ENCODE measurements around the gene CMTM8.

Gene CMTM8

GRCh38 chr3:32280262-32280910, 41.9 kb downstream of the CMTM8 start:
- DNase-seq, result no peak

- DNase-seq, result no peak
These were observed 43.2 kb downstream of the CMTM8 start for GRCh38 chr3:32281570-32282106.

GRCh38 chr3:32282578-32283154, 44.2 kb downstream of the CMTM8 start:
- no peak for DNase-seq

GRCh38 chr3:32283304-32283703, 44.8 kb downstream of the CMTM8 start:
- no peak for DNase-seq

GRCh38 chr3:32284443-32285212, 46.1 kb downstream of the CMTM8 start:
- no peak for DNase-seq

- DNase-seq, result no peak
These were observed 47.4 kb downstream of the CMTM8 start for GRCh38 chr3:32285891-32286290.

- peak in 1 of 3 donors; percentile 17 for DNase-seq
These were observed 50.3 kb downstream of the CMTM8 start for GRCh38 chr3:32288819-32289218.

- DNase-seq, result no peak
These were observed 52.1 kb downstream of the CMTM8 start for GRCh38 chr3:32290619-32291018.

- no peak for DNase-seq
These were observed 53.8 kb downstream of the CMTM8 start for GRCh38 chr3:32292085-32292796.

GRCh38 chr3:32293903-32294302, 55.4 kb downstream of the CMTM8 start:
- no peak for DNase-seq

GRCh38 chr3:32296251-32297204, 58.0 kb downstream of the CMTM8 start:
- DNase-seq, result peak; percentile 63 to 75 (median 75)

- DNase-seq, result no peak
These were observed 58.9 kb downstream of the CMTM8 start for GRCh38 chr3:32297366-32297765.

GRCh38 chr3:32301426-32301825, 62.9 kb downstream of the CMTM8 start:
- no peak for DNase-seq

- no peak for DNase-seq
These were observed 64.3 kb downstream of the CMTM8 start for GRCh38 chr3:32302601-32303398.

GRCh38 chr3:32303399-32303747, 64.9 kb downstream of the CMTM8 start:
- no peak for DNase-seq

GRCh38 chr3:32303977-32304881, 65.7 kb downstream of the CMTM8 start:
- no peak for DNase-seq

- peak; percentile 49 to 62 (median 57) for DNase-seq
These were observed 66.9 kb downstream of the CMTM8 start for GRCh38 chr3:32305361-32305876.

GRCh38 chr3:32306072-32306471, 67.6 kb downstream of the CMTM8 start:
- no peak for DNase-seq

- no peak for DNase-seq
These were observed 69.1 kb downstream of the CMTM8 start for GRCh38 chr3:32307591-32307990.

- no peak for DNase-seq
These were observed 69.9 kb downstream of the CMTM8 start for GRCh38 chr3:32308378-32308777.

Measured in suppressor macrophage treated with lipopolysaccharide for 1 hour (primary cell).